OCI-LY7 (cell line): ENCODE results near the gene BAG2. TPM values are rescaled to one million over a fixed set of nuclear protein-coding genes. Genes with fewer than 3 reads are reported as not detected.

Experiments used
- BruUV-seq: library from RNA; stranded (reverse); fragments of 400-500 nt; replicated peaks from 2 replicates; lab custom pipeline; 2021; lab: Mats Ljungman, UMichigan
- CTCF ChIA-PET: fragments of 300-600 bp; sonication (Branson Sonifier 250); formaldehyde crosslinking; loops from one replicate; lab custom pipeline; 2022; ENCODE audit warnings: antibody characterized with exemption; ENCODE audit not compliant: unreplicated experiment; lab: Charles Lee
- POLR2A ChIA-PET: fragments of 300-600 bp; sonication (Branson Sonifier 250); formaldehyde crosslinking; loops from one replicate; lab custom pipeline; 2022; ENCODE audit warnings: antibody characterized with exemption; lab: Charles Lee
- DNase-seq: peaks from one replicate; pipeline ENCODE4 v3.0.0-alpha.2; 2015; ENCODE audit warnings: low spot score
- H2AFZ ChIP-seq: fragments of 200-600 bp; sonication (generic), shearing (Covaris generic); 2 replicates; pipeline ENCODE4 v1.6.1; 2014; ENCODE audit warnings: mild to moderate bottlenecking, antibody characterized with exemption, low read length, moderate library complexity
- H3K27ac ChIP-seq: fragments of 200-600 bp; sonication (generic); 2 replicates; pipeline ENCODE4 v1.5.1; 2014; ENCODE audit warnings: mixed run types, low read depth, mild to moderate bottlenecking, moderate library complexity, low read length, inconsistent platforms; ENCODE audit not compliant: poor library complexity, severe bottlenecking
- H3K36me3 ChIP-seq: fragments of 200-600 bp; sonication (generic); 2 replicates; pipeline ENCODE4 v1.6.1; 2014; ENCODE audit warnings: mild to moderate bottlenecking, antibody characterized with exemption, low read length, moderate library complexity, mixed read lengths; ENCODE audit not compliant: insufficient read depth
- H3K4me1 ChIP-seq: fragments of 200-600 bp; sonication (generic); 2 replicates; pipeline ENCODE4 v1.5.1; 2014; ENCODE audit warnings: mild to moderate bottlenecking, low read length; ENCODE audit not compliant: insufficient read depth, poor library complexity, severe bottlenecking
- H3K4me2 ChIP-seq: fragments of 200-600 bp; sonication (generic); 2 replicates; pipeline ENCODE4 v1.6.1; 2014; ENCODE audit warnings: mild to moderate bottlenecking, low read length
- H3K4me3 ChIP-seq: fragments of 200-600 bp; sonication (generic); 2 replicates; pipeline ENCODE4 v1.5.1; 2014; ENCODE audit warnings: mild to moderate bottlenecking, low read depth, low read length; ENCODE audit not compliant: poor library complexity, severe bottlenecking
- H3K79me2 ChIP-seq: fragments of 200-600 bp; sonication (generic); 2 replicates; pipeline ENCODE4 v1.6.1; 2016; ENCODE audit warnings: low read depth, mild to moderate bottlenecking, low read length, moderate library complexity, mixed read lengths; ENCODE audit not compliant: insufficient read depth
- H3K9me2 ChIP-seq: fragments of 200-600 bp; sonication (generic); 2 replicates; pipeline ENCODE4 v1.6.1; 2016; ENCODE audit warnings: mild to moderate bottlenecking, low read length, mixed read lengths; ENCODE audit not compliant: insufficient read depth
- H3K9me3 ChIP-seq: fragments of 200-600 bp; sonication (generic); 2 replicates; pipeline ENCODE4 v1.6.1; 2014; ENCODE audit warnings: mild to moderate bottlenecking, mixed run types, low read length, mixed read lengths
- H4K20me1 ChIP-seq: fragments of 200-600 bp; sonication (generic); 2 replicates; pipeline ENCODE4 v1.6.1; 2014; ENCODE audit warnings: mild to moderate bottlenecking, antibody characterized with exemption, low read length, moderate library complexity, mixed read lengths; ENCODE audit not compliant: insufficient read depth
- CTCF ChIP-seq: fragments of 200-600 bp; sonication (generic); conservative IDR thresholded peaks from 2 replicates; pipeline ENCODE4 v1.5.1; 2014; ENCODE audit warnings: mild to moderate bottlenecking, antibody characterized with exemption, low read length, moderate library complexity, mixed read lengths
- EZH2phosphoT487 ChIP-seq: fragments of 200-600 bp; sonication (generic); IDR thresholded peaks from 2 replicates; pipeline ENCODE4 v1.6.1; 2018; ENCODE audit warnings: low read depth, borderline replicate concordance, mild to moderate bottlenecking, mixed run types, antibody characterized with exemption, low read length, moderate library complexity, mixed read lengths
- intact Hi-C: fragments of 100-400 bp; cut with micrococcal nuclease; formaldehyde crosslinking; loops from one replicate; pipeline ENCODE4 v1.10.0; 2022; ENCODE audit not compliant: unreplicated experiment
- total RNA-seq, 2 experiments: library from RNA; depleted of rRNA in 1 of 2; stranded (reverse); fragments of >200 nt in 1 of 2; shearing (Covaris generic) in 1 of 2; gene quantifications; 2 replicates each; pipeline ENCODE4 v1.2.3, GENCODE V29; 2014 to 2022

The BAG2 gene
- total RNA-seq, 2 experiments from 2014 or later: 7.7 to 8.7 TPM

- DNase-seq: no peak
- no TSS peak for BruUV-seq
- Histone ChIP-seq H3K4me3 (no peak overlapping the region), H3K27ac (no peak overlapping the region), H3K9me2 (no peaks in the 10 kb centered on the region), H3K4me2 (no peak overlapping the region), H2AFZ (no peak overlapping the region), H3K36me3 (peaks cover 33% of the 10 kb centered on the region), H3K4me1 (no peaks in the 10 kb centered on the region), H3K79me2 (no peaks in the 10 kb centered on the region; the same call in 1 of the 2 replicates), H3K9me3 (no peaks in the 10 kb centered on the region), H4K20me1 (no peaks in the 10 kb centered on the region)
- no peak for TF ChIP-seq EZH2phosphoT487
- no peak for TF ChIP-seq CTCF
- intact Hi-C loops: loop anchor here (5.0 kb wide), 1 partner anchor 35 kb away; no protein-coding TSS in a partner anchor
- ChIA-PET POLR2A (no interaction called here), CTCF (no interaction called here)
Observed at GRCh38 chr6:57127763-57128162, 44.4 kb upstream of the BAG2 start.

- peaks cover 51% of the 10 kb centered on the region for H3K36me3 ChIP-seq
- no peaks in the 10 kb centered on the region for H3K9me3 ChIP-seq
- ChIA-PET POLR2A (interaction anchor here (1.0 to 1.8 kb wide), 4 partner anchors 11 to 36 kb away, joined by 4 to 9 read pairs (median 4); no protein-coding TSS in a partner anchor), CTCF (no interaction called here)
- intact Hi-C loops: no loop called here
- no peaks in the 10 kb centered on the region for H3K79me2 ChIP-seq
- no TSS peak for BruUV-seq
- no peaks in the 10 kb centered on the region for H4K20me1 ChIP-seq
- H3K4me3 ChIP-seq: no peak overlapping the region
- H2AFZ ChIP-seq: no peak overlapping the region
- no peak overlapping the region for H3K4me2 ChIP-seq
- DNase-seq: no peak
- H3K9me2 ChIP-seq: no peaks in the 10 kb centered on the region
- TF ChIP-seq CTCF (no peak), EZH2phosphoT487 (no peak)
- H3K27ac ChIP-seq: no peak overlapping the region
- no peaks in the 10 kb centered on the region for H3K4me1 ChIP-seq
Observed at GRCh38 chr6:57130661-57131177, 41.4 kb upstream of the BAG2 start.

GRCh38 chr6:57134954-57135353 is 37.2 kb upstream of the BAG2 start:
- intact Hi-C loops: no loop called here
- Histone ChIP-seq H3K79me2 (no peaks in the 10 kb centered on the region), H3K4me3 (no peak overlapping the region), H3K9me2 (no peaks in the 10 kb centered on the region), H3K27ac (no peak overlapping the region), H3K4me2 (no peak overlapping the region), H2AFZ (no peak overlapping the region), H3K36me3 (peaks cover 56% of the 10 kb centered on the region), H4K20me1 (no peaks in the 10 kb centered on the region), H3K4me1 (no peaks in the 10 kb centered on the region), H3K9me3 (no peaks in the 10 kb centered on the region)
- TF ChIP-seq CTCF (no peak), EZH2phosphoT487 (no peak)
- BruUV-seq: no TSS peak
- POLR2A ChIA-PET: interaction anchor here (1.0 to 2.9 kb wide), 4 partner anchors 8 to 18 kb away, joined by 3 to 13 read pairs (median 5); no protein-coding TSS in a partner anchor
- DNase-seq: no peak
- CTCF ChIA-PET: no interaction called here
